ENCODE results near the gene NXPH4.
A peak's percentile ranks its signal among the peaks of the same experiment; 100 is the strongest.

Gene NXPH4

GRCh38 chr12:57203791-57204190, 12.8 kb upstream of the NXPH4 start:
- DNase-seq (ENCODE audit: low read depth in 2 of 2), result no peak

GRCh38 chr12:57204454-57204853, 12.1 kb upstream of the NXPH4 start:
- no peak for DNase-seq (ENCODE audit: low read depth in 2 of 2)

DNA sequence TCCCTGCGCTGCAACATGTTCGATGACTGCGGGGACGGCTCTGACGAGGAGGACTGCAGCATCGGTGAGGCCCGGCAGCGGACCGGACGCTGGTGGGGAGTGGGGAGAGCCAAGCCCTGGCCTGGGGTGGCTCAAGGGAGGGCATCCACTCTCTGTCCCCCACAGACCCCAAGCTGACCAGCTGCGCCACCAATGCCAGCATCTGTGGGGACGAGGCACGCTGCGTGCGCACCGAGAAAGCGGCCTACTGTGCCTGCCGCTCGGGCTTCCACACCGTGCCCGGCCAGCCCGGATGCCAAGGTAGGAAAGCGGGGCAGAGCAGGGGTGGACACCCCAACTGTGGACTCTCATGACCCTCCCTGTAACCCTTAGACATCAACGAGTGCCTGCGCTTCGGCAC, 11.4 kb upstream of the NXPH4 start:
- DNase-seq (ENCODE audit: low read depth in 2 of 2), result no peak

- no peak for DNase-seq (ENCODE audit: low read depth in 2 of 2)
These were observed 10.7 kb upstream of the NXPH4 start for GRCh38 chr12:57205931-57206330.

DNA sequence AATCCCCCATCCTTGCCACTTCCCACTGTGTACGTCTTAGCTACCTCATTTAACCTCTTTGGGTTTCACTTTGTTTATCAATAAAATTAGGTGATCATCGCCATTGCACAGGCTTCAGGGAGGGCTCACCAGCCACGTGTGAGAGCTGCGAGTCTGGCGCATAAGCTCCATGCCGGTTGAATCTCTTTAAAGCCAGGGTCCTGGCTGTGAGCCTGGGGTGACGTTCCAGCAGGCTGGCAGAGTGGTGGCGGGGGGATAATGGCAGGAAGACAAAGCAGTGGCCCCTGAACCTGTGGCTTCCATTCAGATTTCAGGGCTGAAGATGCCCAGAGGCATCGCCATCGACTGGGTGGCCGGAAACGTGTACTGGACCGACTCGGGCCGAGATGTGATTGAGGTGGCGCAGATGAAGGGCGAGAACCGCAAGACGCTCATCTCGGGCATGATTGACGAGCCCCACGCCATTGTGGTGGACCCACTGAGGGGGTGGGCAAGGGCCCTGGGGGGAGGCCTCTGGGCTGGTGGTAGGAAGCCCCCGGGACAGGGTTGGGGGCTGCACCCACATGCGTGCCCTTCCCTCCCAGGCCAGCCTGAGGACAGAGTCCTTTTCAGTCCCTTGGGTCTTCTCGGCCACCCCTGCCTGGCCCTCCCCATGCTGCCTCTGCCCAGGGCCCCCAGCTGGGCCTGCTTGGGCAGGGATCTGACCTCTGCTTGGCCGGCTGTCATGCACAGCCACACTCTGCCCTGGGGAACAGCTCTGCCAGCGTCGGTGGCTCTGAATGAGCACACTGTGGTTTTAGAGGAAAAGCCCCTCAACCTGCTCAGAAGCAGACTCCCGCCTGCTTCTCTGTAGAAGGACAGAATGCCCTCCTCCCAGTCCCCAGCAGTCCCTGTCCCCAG, 8.6 kb upstream of the NXPH4 start:
- DNase-seq (ENCODE audit: low read depth in 2 of 2), result no peak

GRCh38 chr12:57208631-57209282, 7.8 kb upstream of the NXPH4 start:
- no peak for DNase-seq (ENCODE audit: low read depth in 2 of 2)

DNA sequence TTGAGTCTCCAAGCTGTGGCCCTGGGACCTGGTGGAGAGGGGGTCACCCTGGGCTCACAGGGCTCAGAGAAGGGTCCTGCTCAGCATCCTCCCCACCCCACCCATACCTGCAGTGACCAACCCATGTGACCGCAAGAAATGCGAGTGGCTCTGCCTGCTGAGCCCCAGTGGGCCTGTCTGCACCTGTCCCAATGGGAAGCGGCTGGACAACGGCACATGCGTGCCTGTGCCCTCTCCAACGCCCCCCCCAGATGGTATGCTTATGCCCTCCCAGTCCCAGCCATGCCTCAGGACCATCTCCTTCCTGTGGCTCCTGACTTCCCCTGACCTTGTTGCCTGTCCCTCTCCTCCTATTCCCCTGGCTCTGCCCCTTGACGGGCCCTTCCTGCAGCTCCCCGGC, 6.7 kb upstream of the NXPH4 start:
- no peak for DNase-seq (ENCODE audit: low read depth in 2 of 2)

DNA sequence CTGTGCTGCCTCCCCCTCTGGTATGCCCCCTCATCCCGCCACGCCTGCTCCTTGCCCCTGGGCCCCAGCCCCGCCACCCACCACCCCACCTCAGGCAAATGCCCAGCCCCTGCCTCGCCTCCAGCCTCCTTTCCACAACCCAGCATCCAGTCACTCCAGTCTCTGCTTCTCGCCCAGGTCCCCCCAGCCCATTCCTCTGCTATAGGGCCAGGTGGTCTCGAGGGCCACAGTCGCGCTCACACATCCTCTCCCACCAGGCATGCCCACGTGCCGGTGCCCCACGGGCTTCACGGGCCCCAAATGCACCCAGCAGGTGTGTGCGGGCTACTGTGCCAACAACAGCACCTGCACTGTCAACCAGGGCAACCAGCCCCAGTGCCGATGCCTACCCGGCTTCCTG, 6.1 kb upstream of the NXPH4 start:
- DNase-seq (ENCODE audit: low read depth in 2 of 2), result no peak

DNA sequence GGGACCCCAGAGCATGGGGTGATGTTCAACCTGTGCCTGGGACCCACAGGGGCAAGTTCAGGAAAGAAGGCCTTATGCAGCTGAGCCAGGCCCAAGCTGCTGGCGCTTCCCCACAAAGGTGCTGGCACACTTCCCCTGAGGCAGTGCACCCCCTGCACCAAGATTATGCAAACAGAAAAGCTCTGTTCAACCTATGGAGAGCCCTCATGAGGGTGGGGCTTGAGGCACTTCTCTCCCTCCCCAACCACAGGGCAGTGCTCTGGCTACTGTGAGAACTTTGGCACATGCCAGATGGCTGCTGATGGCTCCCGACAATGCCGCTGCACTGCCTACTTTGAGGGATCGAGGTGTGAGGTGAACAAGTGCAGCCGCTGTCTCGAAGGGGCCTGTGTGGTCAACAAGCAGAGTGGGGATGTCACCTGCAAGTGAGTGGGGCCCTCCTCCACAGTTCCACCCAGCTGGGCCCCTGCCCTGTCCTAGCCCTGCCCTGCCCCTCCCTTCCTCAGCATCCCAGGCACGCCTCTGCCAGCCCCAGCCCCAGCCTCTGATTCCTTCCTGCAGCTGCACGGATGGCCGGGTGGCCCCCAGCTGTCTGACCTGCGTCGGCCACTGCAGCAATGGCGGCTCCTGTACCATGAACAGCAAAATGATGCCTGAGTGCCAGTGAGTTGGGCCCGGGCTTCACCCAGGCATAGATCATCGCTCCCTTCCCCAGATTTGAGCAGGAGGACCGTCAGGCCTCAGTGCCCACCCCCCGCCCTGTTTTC, 5.5 kb upstream of the NXPH4 start:
- no peak for DNase-seq (ENCODE audit: low read depth in 2 of 2)

DNA sequence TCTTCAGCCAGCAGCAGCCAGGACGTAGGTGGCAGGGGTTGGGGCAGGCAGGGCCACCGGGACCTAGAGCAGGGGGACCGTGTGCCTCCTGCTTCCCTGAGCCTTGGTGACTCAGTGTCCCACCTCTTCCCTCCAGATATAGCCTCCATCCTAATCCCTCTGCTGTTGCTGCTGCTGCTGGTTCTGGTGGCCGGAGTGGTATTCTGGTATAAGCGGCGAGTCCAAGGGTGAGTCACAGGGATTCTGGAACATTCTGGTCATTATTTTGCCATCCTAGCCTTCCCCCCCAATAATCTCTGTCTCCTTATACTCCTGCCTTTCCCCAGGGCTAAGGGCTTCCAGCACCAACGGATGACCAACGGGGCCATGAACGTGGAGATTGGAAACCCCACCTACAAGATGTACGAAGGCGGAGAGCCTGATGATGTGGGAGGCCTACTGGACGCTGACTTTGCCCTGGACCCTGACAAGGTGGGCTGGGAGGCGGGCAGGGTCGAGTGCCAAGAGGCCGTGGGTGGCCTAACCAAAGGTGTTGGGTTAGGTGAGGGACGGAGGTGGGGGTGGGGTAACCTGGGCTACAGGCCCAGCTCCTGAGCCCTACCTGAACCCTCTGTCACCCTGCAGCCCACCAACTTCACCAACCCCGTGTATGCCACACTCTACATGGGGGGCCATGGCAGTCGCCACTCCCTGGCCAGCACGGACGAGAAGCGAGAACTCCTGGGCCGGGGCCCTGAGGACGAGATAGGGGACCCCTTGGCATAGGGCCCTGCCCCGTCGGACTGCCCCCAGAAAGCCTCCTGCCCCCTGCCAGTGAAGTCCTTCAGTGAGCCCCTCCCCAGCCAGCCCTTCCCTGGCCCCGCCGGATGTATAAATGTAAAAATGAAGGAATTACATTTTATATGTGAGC, 4.5 kb upstream of the NXPH4 start:
- no peak for DNase-seq (ENCODE audit: low read depth in 2 of 2)

DNA sequence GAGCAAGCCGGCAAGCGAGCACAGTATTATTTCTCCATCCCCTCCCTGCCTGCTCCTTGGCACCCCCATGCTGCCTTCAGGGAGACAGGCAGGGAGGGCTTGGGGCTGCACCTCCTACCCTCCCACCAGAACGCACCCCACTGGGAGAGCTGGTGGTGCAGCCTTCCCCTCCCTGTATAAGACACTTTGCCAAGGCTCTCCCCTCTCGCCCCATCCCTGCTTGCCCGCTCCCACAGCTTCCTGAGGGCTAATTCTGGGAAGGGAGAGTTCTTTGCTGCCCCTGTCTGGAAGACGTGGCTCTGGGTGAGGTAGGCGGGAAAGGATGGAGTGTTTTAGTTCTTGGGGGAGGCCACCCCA, 3.9 kb upstream of the NXPH4 start:
- no peak for DNase-seq (ENCODE audit: low read depth in 2 of 2)

- peak; percentile 73 to 81 for DNase-seq (ENCODE audit: low read depth in 2 of 2)
These were observed 3.4 kb upstream of the NXPH4 start for GRCh38 chr12:57213058-57213715.

- DNase-seq (ENCODE audit: low read depth in 2 of 2), result no peak
These were observed 2.7 kb upstream of the NXPH4 start for GRCh38 chr12:57213763-57214397.

GRCh38 chr12:57214398-57214781, 2.2 kb upstream of the NXPH4 start:
- DNase-seq (ENCODE audit: low read depth in 2 of 2), result peak; percentile 50 to 51

- no peak for DNase-seq (ENCODE audit: low read depth in 2 of 2)
These were observed 1.5 kb upstream of the NXPH4 start for GRCh38 chr12:57215065-57215464.

- DNase-seq (ENCODE audit: low read depth in 2 of 2), result no peak
These were observed 953 bp upstream of the NXPH4 start for GRCh38 chr12:57215668-57216013.

GRCh38 chr12:57216921-57217879, 606 bp downstream of the NXPH4 start:
- DNase-seq (ENCODE audit: low read depth in 2 of 2), result no peak

DNA sequence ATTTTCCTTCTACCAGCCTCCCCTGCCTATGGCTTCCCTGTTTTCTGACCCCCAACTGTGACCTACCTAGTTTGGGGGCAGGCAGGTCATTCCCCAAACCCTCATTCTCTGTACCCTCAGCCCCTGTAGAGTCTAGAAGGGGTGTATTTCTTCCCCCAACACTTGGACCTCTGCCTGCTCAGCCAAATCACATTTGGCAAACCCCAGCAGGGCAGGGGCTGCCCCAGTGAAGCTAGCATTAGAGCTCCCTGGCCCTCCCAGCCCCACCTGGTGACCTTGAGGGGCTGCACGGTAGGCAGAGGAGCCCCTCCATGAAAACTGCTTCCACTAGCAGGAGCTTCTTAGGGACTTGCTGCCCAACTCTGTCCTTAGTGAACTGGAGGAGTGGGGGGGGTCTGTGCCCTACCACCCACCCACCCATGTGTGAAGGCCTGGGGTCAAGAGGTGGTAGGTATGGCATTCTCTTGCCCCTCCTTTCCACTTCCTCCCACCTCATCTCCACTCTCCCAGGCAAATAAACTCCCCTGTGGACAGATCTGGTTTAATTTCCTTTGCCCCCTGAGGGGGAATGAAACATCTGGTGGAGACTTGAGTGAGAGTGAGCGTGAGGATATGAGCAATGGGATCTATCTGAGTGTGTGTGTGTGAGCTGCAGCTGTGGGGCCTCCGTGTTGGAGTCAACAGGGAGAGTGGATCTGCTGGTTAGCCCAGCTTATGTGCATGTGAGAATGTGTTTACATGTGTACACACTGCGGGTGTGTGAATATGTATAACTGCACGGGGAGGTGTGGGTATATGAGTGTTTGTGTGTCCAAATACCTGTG, 1.6 kb downstream of the NXPH4 start:
- no peak for DNase-seq (ENCODE audit: low read depth in 2 of 2)
